Activated CD4-positive, alpha-beta T cell treated with anti-CD3 and anti-CD28 coated beads for 1 hour (primary cell): ENCODE data around the gene RALA.

ENCODE experiments used
- DNase-seq: peaks from one replicate; pipeline ENCODE4 v3.0.0-alpha.2; 2020

RALA gene

GRCh38 chr7:39614299-39614698 is 9.1 kb upstream of the RALA start:
- DNase-seq, result no peak

GRCh38 chr7:39615350-39615975 is 7.9 kb upstream of the RALA start:
- no peak for DNase-seq

- no peak for DNase-seq
Observed at GRCh38 chr7:39616138-39616537, 7.2 kb upstream of the RALA start.

GRCh38 chr7:39617005-39617404 is 6.4 kb upstream of the RALA start:
- DNase-seq, result no peak

GRCh38 chr7:39618868-39619267 is 4.5 kb upstream of the RALA start:
- no peak for DNase-seq

GRCh38 chr7:39620486-39620885 is 2.9 kb upstream of the RALA start:
- DNase-seq, result no peak

- DNase-seq, result no peak
Observed at GRCh38 chr7:39621261-39621660, 2.1 kb upstream of the RALA start.

- DNase-seq, result no peak
Observed at GRCh38 chr7:39621784-39622411, 1.5 kb upstream of the RALA start.

- DNase-seq, result no peak
Observed at GRCh38 chr7:39622609-39623008, 763 bp upstream of the RALA start.

GRCh38 chr7:39623732-39624441 is 515 bp downstream of the RALA start:
- DNase-seq, result peak; percentile 14

- no peak for DNase-seq
Observed at GRCh38 chr7:39624442-39624807, 1.1 kb downstream of the RALA start.

GRCh38 chr7:39624935-39625694 is 1.7 kb downstream of the RALA start:
- DNase-seq, result no peak

- no peak for DNase-seq
Observed at GRCh38 chr7:39631736-39632308, 8.4 kb downstream of the RALA start.

GRCh38 chr7:39633563-39634477 is 10.4 kb downstream of the RALA start:
- DNase-seq, result no peak

GRCh38 chr7:39634478-39634805 is 11.1 kb downstream of the RALA start:
- no peak for DNase-seq

GRCh38 chr7:39637400-39637799 is 14.0 kb downstream of the RALA start:
- no peak for DNase-seq

- DNase-seq, result no peak
Observed at GRCh38 chr7:39637963-39638485, 14.7 kb downstream of the RALA start.

- DNase-seq, result no peak
Observed at GRCh38 chr7:39642896-39643295, 19.5 kb downstream of the RALA start.

- no peak for DNase-seq
Observed at GRCh38 chr7:39644170-39644569, 20.8 kb downstream of the RALA start.

GRCh38 chr7:39645482-39646407 is 22.4 kb downstream of the RALA start:
- DNase-seq, result no peak

GRCh38 chr7:39647816-39648215 is 24.4 kb downstream of the RALA start:
- DNase-seq, result no peak
